Measurements from ENCODE around the gene PAX6. TPM values are rescaled to one million over a fixed set of nuclear protein-coding genes. Genes with fewer than 3 reads are reported as not detected.

PAX6 gene
- total and polyA plus RNA-seq, 9 of the 15 experiments (the other 6 are each of a cell fraction or from before 2014, with no cell fraction given), result 1.5 to 10.9 (median 5.3) TPM

DNA sequence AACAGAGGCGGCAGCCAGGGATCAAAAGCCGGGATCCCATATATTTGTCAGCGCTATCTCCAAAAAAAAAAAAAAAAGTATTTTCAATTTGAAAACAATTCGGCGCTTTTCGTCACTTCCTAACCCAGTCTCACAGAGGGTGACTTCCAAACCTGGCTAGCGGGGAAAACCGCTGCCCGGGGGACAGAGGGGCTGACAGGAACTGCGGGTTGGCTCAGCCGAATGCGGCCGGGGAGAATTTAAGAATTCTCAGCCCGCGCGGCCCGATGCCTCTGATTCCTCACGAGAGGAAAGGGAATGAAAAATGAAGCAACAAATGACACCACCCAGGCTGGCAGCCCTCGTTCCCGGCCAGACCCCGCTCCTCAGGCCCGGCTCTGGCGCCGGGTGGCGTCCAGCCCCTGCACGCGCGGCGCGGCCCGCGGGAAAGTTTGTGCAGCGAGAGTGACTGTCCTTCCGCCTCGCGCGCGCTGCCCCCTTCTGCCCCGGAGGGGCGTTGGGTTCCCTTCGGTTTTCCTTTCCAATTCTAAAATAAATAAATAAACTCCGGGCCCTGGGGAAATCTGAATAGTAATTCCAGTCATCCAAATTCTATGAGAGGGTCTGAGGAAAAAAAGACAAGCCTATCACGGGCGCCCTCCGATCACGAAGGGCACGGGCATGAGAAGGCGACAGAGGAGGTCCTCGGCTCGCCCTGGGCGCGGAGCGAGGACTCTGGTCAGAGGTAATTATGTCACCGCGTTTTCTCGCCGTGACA, 4.8 kb upstream of the PAX6 start (continued):
- TF ChIP-seq, protein P1, sequence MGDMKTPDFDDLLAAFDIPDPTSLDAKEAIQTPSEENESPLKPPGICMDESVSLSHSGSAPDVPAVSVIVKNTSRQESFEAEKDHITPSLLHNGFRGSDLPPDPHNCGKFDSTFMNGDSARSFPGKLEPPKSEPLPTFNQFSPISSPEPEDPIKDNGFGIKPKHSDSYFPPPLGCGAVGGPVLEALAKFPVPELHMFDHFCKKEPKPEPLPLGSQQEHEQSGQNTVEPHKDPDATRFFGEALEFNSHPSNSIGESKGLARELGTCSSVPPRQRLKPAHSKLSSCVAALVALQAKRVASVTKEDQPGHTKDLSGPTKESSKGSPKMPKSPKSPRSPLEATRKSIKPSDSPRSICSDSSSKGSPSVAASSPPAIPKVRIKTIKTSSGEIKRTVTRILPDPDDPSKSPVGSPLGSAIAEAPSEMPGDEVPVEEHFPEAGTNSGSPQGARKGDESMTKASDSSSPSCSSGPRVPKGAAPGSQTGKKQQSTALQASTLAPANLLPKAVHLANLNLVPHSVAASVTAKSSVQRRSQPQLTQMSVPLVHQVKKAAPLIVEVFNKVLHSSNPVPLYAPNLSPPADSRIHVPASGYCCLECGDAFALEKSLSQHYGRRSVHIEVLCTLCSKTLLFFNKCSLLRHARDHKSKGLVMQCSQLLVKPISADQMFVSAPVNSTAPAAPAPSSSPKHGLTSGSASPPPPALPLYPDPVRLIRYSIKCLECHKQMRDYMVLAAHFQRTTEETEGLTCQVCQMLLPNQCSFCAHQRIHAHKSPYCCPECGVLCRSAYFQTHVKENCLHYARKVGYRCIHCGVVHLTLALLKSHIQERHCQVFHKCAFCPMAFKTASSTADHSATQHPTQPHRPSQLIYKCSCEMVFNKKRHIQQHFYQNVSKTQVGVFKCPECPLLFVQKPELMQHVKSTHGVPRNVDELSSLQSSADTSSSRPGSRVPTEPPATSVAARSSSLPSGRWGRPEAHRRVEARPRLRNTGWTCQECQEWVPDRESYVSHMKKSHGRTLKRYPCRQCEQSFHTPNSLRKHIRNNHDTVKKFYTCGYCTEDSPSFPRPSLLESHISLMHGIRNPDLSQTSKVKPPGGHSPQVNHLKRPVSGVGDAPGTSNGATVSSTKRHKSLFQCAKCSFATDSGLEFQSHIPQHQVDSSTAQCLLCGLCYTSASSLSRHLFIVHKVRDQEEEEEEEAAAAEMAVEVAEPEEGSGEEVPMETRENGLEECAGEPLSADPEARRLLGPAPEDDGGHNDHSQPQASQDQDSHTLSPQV (IDR thresholded peaks at IDR 0.05), result no peak
- no peak for TF ChIP-seq CSDE1 (IDR thresholded peaks at IDR 0.05)
- TF ChIP-seq NR2C1 (IDR thresholded peaks at IDR 0.05), result no peak
- TF ChIP-seq NR2C1 (tag; IDR thresholded peaks at IDR 0.05), result no peak
- peak; percentile 71 for TF ChIP-seq CXXC5 (CRISPR knock-in tag; IDR thresholded peaks at IDR 0.05)
- no peak for TF ChIP-seq KLF16 (IDR thresholded peaks at IDR 0.05)
- TF ChIP-seq, protein P2, sequence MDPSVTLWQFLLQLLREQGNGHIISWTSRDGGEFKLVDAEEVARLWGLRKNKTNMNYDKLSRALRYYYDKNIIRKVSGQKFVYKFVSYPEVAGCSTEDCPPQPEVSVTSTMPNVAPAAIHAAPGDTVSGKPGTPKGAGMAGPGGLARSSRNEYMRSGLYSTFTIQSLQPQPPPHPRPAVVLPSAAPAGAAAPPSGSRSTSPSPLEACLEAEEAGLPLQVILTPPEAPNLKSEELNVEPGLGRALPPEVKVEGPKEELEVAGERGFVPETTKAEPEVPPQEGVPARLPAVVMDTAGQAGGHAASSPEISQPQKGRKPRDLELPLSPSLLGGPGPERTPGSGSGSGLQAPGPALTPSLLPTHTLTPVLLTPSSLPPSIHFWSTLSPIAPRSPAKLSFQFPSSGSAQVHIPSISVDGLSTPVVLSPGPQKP (CRISPR knock-in tag; IDR thresholded peaks at IDR 0.05), result no peak
- TF ChIP-seq, protein P3, sequence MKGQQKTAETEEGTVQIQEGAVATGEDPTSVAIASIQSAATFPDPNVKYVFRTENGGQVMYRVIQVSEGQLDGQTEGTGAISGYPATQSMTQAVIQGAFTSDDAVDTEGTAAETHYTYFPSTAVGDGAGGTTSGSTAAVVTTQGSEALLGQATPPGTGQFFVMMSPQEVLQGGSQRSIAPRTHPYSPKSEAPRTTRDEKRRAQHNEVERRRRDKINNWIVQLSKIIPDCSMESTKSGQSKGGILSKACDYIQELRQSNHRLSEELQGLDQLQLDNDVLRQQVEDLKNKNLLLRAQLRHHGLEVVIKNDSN (CRISPR knock-in tag; IDR thresholded peaks at IDR 0.05), result no peak
- TF ChIP-seq, protein P4, sequence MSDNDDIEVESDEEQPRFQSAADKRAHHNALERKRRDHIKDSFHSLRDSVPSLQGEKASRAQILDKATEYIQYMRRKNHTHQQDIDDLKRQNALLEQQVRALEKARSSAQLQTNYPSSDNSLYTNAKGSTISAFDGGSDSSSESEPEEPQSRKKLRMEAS (CRISPR knock-in tag; IDR thresholded peaks at IDR 0.05), result peak; percentile 47
- no peak for TF ChIP-seq ZNF324 (CRISPR knock-in tag; IDR thresholded peaks at IDR 0.05)
- TF ChIP-seq, protein P5, sequence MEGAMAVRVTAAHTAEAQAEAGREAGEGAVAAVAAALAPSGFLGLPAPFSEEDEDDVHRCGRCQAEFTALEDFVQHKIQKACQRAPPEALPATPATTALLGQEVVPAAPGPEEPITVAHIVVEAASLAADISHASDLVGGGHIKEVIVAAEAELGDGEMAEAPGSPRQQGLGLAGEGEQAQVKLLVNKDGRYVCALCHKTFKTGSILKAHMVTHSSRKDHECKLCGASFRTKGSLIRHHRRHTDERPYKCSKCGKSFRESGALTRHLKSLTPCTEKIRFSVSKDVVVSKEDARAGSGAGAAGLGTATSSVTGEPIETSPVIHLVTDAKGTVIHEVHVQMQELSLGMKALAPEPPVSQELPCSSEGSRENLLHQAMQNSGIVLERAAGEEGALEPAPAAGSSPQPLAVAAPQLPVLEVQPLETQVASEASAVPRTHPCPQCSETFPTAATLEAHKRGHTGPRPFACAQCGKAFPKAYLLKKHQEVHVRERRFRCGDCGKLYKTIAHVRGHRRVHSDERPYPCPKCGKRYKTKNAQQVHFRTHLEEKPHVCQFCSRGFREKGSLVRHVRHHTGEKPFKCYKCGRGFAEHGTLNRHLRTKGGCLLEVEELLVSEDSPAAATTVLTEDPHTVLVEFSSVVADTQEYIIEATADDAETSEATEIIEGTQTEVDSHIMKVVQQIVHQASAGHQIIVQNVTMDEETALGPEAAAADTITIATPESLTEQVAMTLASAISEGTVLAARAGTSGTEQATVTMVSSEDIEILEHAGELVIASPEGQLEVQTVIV (CRISPR knock-in tag; IDR thresholded peaks at IDR 0.05; ENCODE audit: borderline replicate concordance), result no peak
- TF ChIP-seq ZFP30 (CRISPR knock-in tag; IDR thresholded peaks at IDR 0.05; ENCODE audit: borderline replicate concordance), result no peak
- TF ChIP-seq SAP30 (IDR thresholded peaks at IDR 0.05; ENCODE audit: borderline replicate concordance, insufficient read depth, low read depth, low read length, poor library complexity, severe bottlenecking), result no peak

Data from K562 (cell line).